Retina (tissue), 1 donor: Measurements from ENCODE around the gene ADCY2.

Experiments used
- DNase-seq: peaks from one replicate; pipeline ENCODE4 v3.0.0-alpha.2; 2016

Gene ADCY2

GRCh38 chr5:7754490-7754889 is 358.6 kb downstream of the ADCY2 start:
- no peak for DNase-seq

GRCh38 chr5:7754997-7755596 is 359.2 kb downstream of the ADCY2 start:
- peak; percentile 69 for DNase-seq

- no peak for DNase-seq
Measured at GRCh38 chr5:7755958-7756357, 360.0 kb downstream of the ADCY2 start.

GRCh38 chr5:7756453-7756852 is 360.5 kb downstream of the ADCY2 start:
- DNase-seq, result no peak

GRCh38 chr5:7759257-7759871 is 363.4 kb downstream of the ADCY2 start:
- peak; percentile 38 for DNase-seq

GRCh38 chr5:7759951-7760580 is 364.1 kb downstream of the ADCY2 start:
- no peak for DNase-seq

GRCh38 chr5:7762267-7762666 is 366.3 kb downstream of the ADCY2 start:
- no peak for DNase-seq

- peak; percentile 18 for DNase-seq
Measured at GRCh38 chr5:7763621-7764072, 367.7 kb downstream of the ADCY2 start.

- DNase-seq, result no peak
Measured at GRCh38 chr5:7764452-7764851, 368.5 kb downstream of the ADCY2 start.

- no peak for DNase-seq
Measured at GRCh38 chr5:7770436-7770835, 374.5 kb downstream of the ADCY2 start.

GRCh38 chr5:7772141-7772540 is 376.2 kb downstream of the ADCY2 start:
- DNase-seq, result no peak

GRCh38 chr5:7773178-7773577 is 377.2 kb downstream of the ADCY2 start:
- DNase-seq, result no peak

- DNase-seq, result no peak
Measured at GRCh38 chr5:7776442-7776841, 380.5 kb downstream of the ADCY2 start.

GRCh38 chr5:7779019-7780005 is 383.4 kb downstream of the ADCY2 start:
- DNase-seq, result no peak

- DNase-seq, result no peak
Measured at GRCh38 chr5:7781899-7782298, 386.0 kb downstream of the ADCY2 start.

- no peak for DNase-seq
Measured at GRCh38 chr5:7784683-7785380, 388.9 kb downstream of the ADCY2 start.

GRCh38 chr5:7787770-7788169 is 391.8 kb downstream of the ADCY2 start:
- DNase-seq, result no peak

- DNase-seq, result no peak
Measured at GRCh38 chr5:7789567-7789966, 393.6 kb downstream of the ADCY2 start.

- no peak for DNase-seq
Measured at GRCh38 chr5:7793895-7794294, 398.0 kb downstream of the ADCY2 start.

GRCh38 chr5:7794311-7794710 is 398.4 kb downstream of the ADCY2 start:
- DNase-seq, result no peak

- no peak for DNase-seq
Measured at GRCh38 chr5:7794823-7795222, 398.9 kb downstream of the ADCY2 start.

GRCh38 chr5:7795306-7795705 is 399.4 kb downstream of the ADCY2 start:
- DNase-seq, result no peak
